ENCODE measurements around the gene FITM2.

Gene FITM2

DNA sequence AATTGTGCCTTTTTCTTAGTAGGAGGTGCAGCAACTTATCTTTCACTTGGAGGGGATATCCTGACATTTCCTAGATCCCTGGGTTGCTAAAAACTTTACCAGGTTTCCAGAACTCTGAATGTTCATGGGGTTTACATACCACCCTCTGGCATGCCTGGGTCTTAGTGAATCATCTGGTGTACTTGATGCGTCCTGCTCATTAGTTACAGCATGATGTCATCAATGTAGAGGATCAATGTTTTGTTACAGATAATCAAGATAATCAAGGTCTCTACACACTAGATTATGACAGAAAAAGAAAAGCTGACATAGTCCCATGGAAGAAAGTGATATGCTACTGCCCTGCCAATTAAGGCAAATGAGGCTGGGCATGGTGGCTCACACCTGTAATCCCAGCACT is 27.0 kb downstream of the FITM2 start:
- in situ Hi-C loops (cut with MboI; ENCODE audit: low sequenced_read_pairs): no loop called here

- in situ Hi-C loops (cut with MboI; ENCODE audit: low sequenced_read_pairs): no loop called here
These were observed 28.8 kb downstream of the FITM2 start for GRCh38 chr20:44282192-44282591.

DNA sequence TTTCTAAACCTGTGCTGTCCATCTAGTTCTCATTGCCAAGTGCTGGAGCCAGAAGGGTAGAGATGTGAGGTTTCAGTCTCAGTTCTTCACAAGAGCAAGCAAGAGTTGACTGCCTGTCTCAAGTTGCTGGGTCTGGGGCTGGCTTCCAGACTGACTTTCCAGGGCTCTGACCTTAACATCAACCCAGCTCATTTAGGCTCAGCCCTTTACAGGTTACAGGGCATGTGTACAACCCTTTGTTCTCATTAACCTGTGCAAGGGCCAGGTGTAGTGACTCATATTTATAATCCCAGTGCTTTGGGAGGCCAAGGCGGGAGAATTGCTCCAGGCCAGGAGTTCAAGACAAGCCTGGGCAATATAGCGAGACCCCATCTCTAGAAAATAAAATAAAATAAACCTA is 30.6 kb downstream of the FITM2 start:
- in situ Hi-C loops (cut with MboI; ENCODE audit: low sequenced_read_pairs): no loop called here

DNA sequence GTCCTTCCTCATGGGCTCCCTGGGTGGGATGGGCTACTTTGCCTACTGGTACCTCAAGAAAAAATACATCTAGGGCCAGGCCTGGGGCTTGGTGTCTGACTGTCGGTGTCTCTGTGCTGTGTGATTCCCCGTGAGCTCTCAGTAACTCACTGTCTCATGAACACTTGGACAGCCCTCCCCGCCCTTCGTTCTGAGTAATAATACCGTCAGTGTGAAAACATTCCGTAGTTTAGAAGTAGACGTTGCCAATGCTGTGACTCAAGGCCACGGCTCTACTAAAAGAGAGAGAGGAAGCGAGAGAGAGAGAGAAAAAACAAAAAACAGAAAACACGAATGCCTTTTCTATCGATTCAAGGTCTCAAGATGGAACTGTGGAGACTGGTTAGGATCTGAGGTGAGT is 31.8 kb downstream of the FITM2 start:
- in situ Hi-C loops (cut with MboI; ENCODE audit: low sequenced_read_pairs): no loop called here

DNA sequence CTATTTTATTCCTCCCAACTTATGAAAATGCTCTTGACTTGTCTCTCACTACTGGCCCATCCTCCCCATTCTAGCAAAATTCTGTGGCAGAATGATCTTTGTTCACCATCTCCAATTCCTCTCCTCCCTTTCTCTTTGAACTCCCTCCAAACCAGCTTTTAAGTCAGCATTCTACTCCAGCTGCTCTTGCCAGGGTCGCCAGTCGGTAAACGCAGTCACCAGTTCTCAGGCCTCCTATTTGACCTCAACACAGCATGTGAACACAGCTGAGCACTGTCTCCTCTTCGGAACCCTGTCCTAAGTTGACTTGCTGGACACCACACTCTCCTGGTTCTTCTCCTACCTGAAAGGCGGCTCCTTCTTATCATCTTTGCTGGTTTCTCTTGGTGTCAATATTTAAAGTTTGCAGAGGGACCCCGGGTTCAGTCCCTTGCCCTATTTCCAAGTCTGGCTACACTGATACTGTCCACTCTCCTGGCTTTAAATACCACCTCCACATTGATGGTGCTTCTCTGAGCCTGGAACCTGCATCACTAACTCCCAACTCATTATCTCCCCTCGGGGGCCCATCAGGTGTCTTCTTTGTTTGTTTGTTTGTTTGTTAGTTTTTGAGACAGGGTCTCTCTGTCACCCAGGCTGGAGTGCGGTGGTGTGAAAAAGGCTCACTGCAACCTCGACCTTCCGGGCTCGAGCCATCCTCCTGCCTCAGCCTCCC is 36.5 kb downstream of the FITM2 start:
- in situ Hi-C loops (cut with MboI; ENCODE audit: low sequenced_read_pairs): no loop called here

- in situ Hi-C loops (cut with MboI; ENCODE audit: low sequenced_read_pairs): no loop called here
These were observed 37.5 kb downstream of the FITM2 start for GRCh38 chr20:44273231-44274215.

DNA sequence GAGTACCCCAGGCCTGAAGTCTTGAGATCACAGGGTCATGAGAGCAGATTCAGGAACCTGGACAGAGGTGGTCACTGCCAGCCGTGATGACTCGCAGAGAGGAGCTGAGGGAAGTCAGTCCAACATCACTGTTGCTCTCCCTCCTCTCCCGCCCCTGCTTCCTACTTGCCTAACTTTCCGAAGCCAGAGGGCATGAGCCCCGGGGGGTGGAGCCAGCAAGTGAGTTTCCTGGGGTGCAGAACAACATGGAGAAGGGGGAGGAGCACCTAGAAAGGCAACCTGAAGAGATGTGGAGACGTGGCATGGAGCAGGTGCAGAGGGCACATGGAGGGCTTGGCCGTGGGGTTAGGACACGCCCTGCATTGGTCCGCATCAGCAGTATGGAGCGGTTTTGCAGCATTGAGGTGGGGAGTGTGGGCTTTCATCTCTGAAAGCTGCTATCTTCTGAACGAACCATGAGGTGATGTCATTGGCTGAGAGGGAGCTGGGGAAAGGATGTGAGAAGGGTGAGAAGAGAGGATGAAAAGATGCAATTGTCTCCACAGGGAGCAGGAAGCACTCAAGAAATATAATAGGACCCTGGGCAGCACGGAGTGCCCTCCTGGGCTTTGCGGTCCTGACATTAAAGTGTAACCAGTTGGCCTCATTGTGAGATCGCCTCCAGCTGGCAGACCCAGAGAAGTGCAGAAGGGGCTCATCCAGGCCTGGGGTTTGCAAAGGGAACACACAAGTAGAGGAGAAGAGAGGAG is 38.9 kb downstream of the FITM2 start:
- in situ Hi-C loops (cut with MboI; ENCODE audit: low sequenced_read_pairs): no loop called here

DNA sequence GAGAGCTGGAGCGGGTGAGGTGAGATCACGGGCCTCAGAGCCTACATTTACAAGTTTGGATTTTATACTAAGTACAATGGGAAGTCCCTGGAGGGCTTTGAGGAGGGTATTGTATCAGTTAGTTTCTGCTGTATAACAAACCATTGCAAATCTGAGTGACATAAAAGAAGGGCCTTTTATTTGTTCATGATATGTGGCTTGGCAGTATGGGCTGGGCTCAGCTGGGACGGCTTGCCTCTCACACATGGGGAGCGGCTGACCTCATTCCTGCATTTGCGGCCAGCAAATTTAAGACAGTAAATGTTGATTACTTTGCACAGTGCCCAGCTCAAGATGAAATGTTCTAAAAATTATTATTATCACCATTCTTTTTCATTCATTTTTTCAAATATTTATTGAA is 42.2 kb downstream of the FITM2 start:
- in situ Hi-C loops (cut with MboI; ENCODE audit: low sequenced_read_pairs): no loop called here

DNA sequence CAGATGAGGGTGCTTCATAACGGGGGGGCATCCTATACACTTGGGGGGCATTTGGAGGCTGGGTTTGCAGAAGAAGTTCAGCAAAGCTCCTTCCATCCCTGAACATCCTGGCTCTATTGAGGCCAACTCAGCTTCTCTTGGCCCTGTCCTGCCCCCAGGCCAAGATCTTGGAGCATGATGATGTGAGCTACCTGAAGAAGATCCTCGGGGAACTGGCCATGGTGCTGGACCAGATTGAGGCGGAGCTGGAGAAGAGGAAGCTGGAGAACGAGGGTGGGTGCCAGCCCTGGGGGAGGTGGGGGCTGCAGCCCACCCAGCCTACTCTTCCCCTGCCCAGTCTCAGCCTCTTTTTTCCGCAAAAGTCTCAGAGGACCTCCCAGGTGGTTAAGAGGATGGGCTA is 46.7 kb downstream of the FITM2 start:
- in situ Hi-C loops (cut with MboI; ENCODE audit: low sequenced_read_pairs): no loop called here

DNA sequence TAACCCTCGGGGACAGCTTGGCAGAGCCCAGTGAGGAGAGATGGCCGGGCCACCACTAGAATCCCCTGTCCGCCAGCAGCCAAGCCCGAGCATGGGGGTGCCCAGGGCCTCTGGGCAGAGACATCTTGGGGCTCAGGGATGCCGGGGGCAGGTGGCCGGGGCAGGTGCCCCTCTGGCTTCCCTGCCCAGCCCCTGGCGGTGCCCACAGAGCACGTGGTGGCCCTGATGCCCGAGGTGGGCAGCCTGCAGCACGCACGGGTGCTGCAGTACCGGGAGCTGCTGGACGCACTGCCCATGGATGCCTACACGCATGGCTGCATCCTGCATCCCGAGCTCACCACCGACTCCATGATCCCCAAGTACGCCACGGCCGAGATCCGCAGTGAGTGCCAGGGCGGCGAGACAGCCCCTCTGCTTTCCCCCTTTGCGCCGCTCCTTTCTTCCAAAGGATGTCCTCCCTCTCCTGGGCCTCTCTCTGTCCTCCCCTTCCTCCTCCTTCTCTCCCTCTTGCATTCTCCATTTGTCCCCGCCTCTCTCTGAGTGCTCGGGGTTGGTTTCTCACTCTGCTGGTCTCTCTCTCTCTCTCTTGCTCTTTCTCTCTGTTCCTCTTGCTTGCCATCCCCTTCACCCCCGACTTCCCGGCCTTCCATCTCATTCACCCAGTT is 52.6 kb downstream of the FITM2 start:
- in situ Hi-C loops (cut with MboI; ENCODE audit: low sequenced_read_pairs): no loop called here

DNA sequence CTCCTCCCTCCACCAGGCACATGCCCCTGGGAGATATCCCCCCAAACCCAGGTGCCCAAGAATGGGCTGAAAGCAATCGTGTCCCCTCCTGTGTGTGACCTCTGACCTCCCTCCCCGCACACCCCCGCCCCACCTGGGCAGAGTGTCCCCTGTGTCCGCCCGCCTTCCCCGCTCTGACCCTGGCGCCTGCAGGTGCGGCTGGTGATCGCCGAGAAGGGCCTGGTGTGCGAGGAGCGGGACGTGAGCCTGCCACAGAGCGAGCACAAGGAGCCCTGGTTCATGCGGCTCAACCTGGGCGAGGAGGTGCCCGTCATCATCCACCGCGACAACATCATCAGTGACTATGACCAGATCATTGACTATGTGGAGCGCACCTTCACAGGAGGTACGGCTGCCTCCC is 54.0 kb downstream of the FITM2 start:
- in situ Hi-C loops (cut with MboI; ENCODE audit: low sequenced_read_pairs): no loop called here

GRCh38 chr20:44255942-44256341 is 55.1 kb downstream of the FITM2 start:
- in situ Hi-C loops (cut with MboI; ENCODE audit: low sequenced_read_pairs): no loop called here

DNA sequence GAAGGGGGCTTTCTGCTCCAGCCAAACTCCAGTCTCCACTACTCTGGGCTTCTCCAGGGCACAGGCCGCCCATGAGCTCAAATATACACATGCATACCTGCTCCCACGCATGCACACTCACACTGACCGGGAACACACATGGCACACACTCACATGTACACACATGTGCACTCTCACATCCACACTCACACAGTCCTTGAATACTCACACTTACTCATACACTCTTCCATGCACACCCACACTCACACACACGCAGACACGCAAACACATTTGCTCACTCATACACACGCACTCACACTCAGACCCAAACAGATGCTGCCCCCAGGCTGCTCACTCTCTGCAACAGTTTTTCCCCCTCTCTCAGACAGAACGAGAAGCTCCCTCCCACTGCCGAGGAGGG is 56.9 kb downstream of the FITM2 start:
- in situ Hi-C loops (cut with MboI; ENCODE audit: low sequenced_read_pairs): no loop called here

DNA sequence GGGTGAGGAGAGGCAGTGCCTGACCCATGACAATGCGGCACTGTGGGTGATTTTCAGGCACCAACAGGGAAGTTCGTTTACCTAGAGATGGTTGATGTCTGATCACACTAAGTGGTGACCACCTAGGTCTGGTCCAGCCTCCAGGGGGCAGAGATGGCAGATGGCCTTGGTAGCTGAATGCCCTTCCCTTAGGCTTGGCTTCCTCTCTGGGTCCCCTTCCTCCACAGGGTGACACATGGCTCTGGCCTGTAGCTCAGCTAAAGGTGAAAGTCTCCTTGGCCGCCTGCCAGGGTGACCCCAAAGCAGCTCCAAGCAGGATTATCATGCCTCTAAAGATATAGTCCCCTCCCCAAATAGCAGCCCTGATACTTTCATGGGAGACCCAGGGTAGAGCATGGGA is 57.5 kb downstream of the FITM2 start:
- in situ Hi-C loops (cut with MboI; ENCODE audit: low sequenced_read_pairs): no loop called here

All from HL-60/S4 treated with phorbol 12-myristate 13-acetate at 8.2 ng/mL for 4 days and 3 days (cell line).